Activated naive CD4-positive, alpha-beta T cell treated with anti-CD3 and anti-CD28 coated beads, Interleukin-2, amount 50 U/mL, for 72 hours (primary cell): ENCODE results near the gene B4GALT6. TPM values are rescaled to one million over a fixed set of nuclear protein-coding genes. Genes with fewer than 3 reads are reported as not detected.

Experiments used
- ATAC-seq, 2 donors: fragments of 150-1000 bp; cut with Tn5 transposase; 2 replicates each; pipeline ENCODE4 v1.10.0; 2021; ENCODE audit warnings: mild to moderate bottlenecking in 2 of 2, moderate library complexity in 2 of 2
- DNase-seq, 2 donors: peaks; one replicate each; pipeline ENCODE4 v3.0.0; 2021 to 2022; ENCODE audit warnings: low spot score in 2 of 2
- H3K27ac Mint-ChIP-seq, 2 donors: one replicate each; pipeline ENCODE4 v1.8.0; 2022; ENCODE audit warnings: mild to moderate bottlenecking in 2 of 2, mixed read lengths in 2 of 2
- H3K36me3 Mint-ChIP-seq, 2 donors: one replicate each; pipeline ENCODE4 v1.8.0; 2022; ENCODE audit warnings: mixed read lengths in 2 of 2
- H3K9me3 Mint-ChIP-seq, 2 donors: one replicate each; pipeline ENCODE4 v1.8.0; 2022; ENCODE audit warnings: mixed read lengths in 2 of 2
- total RNA-seq, 2 donors: library from RNA; stranded (reverse); gene quantifications; one replicate each; pipeline ENCODE4 v1.2.3, GENCODE V29; 2022

The B4GALT6 gene
- total RNA-seq, 2 donors from 2014 or later = 0.64 to 7.7 TPM

GRCh38 chr18:31631526-31631925 is 52.9 kb downstream of the B4GALT6 start:
- DNase-seq = no peak
- Mint-ChIP-seq H3K9me3 (no peaks in the 10 kb centered on the region), H3K36me3 (no peaks in the 10 kb centered on the region), H3K27ac (no peak overlapping the region)
- ATAC-seq = no peak

GRCh38 chr18:31630549-31630948 is 53.8 kb downstream of the B4GALT6 start:
- no peaks in the 10 kb centered on the region for H3K36me3 Mint-ChIP-seq
- DNase-seq (no peak), ATAC-seq (no peak)
- no peak overlapping the region for H3K27ac Mint-ChIP-seq
- H3K9me3 Mint-ChIP-seq = no peaks in the 10 kb centered on the region

- Mint-ChIP-seq H3K36me3 (no peaks in the 10 kb centered on the region), H3K27ac (no peak overlapping the region), H3K9me3 (no peaks in the 10 kb centered on the region)
- no peak for ATAC-seq
- no peak for DNase-seq
Observed at GRCh38 chr18:31626409-31626808, 58.0 kb downstream of the B4GALT6 start.

GRCh38 chr18:31624892-31625640 is 59.3 kb downstream of the B4GALT6 start:
- Mint-ChIP-seq H3K9me3 (no peaks in the 10 kb centered on the region), H3K27ac (no peak overlapping the region), H3K36me3 (no peaks in the 10 kb centered on the region)
- DNase-seq (no peak), ATAC-seq (no peak)

- Mint-ChIP-seq H3K36me3 (no peaks in the 10 kb centered on the region), H3K27ac (no peak overlapping the region), H3K9me3 (no peaks in the 10 kb centered on the region)
- ATAC-seq (no peak), DNase-seq (no peak)
Observed at GRCh38 chr18:31619291-31619690, 65.1 kb downstream of the B4GALT6 start.

GRCh38 chr18:31618801-31619200 is 65.6 kb downstream of the B4GALT6 start:
- Mint-ChIP-seq H3K27ac (no peak overlapping the region), H3K9me3 (no peaks in the 10 kb centered on the region), H3K36me3 (no peaks in the 10 kb centered on the region)
- ATAC-seq = no peak
- no peak for DNase-seq

GRCh38 chr18:31617031-31617717 is 67.2 kb downstream of the B4GALT6 start:
- ATAC-seq = no peak
- Mint-ChIP-seq H3K9me3 (no peaks in the 10 kb centered on the region), H3K36me3 (no peaks in the 10 kb centered on the region), H3K27ac (no peak overlapping the region)
- no peak for DNase-seq

- DNase-seq = no peak
- no peaks in the 10 kb centered on the region for H3K36me3 Mint-ChIP-seq
- H3K27ac Mint-ChIP-seq = no peak overlapping the region
- H3K9me3 Mint-ChIP-seq = no peaks in the 10 kb centered on the region
- ATAC-seq = no peak
Observed at GRCh38 chr18:31616586-31616985, 67.8 kb downstream of the B4GALT6 start.

GRCh38 chr18:31614044-31614443 is 70.3 kb downstream of the B4GALT6 start:
- H3K36me3 Mint-ChIP-seq = no peaks in the 10 kb centered on the region
- no peak for DNase-seq

GRCh38 chr18:31612124-31612523 is 72.3 kb downstream of the B4GALT6 start:
- H3K27ac Mint-ChIP-seq = no peak overlapping the region
- DNase-seq = no peak
- no peaks in the 10 kb centered on the region for H3K9me3 Mint-ChIP-seq
- no peak for ATAC-seq
- H3K36me3 Mint-ChIP-seq = no peaks in the 10 kb centered on the region

More at GRCh38 chr18:31614044-31614443, 70.3 kb downstream of the B4GALT6 start:
- H3K9me3 Mint-ChIP-seq = no peaks in the 10 kb centered on the region
- H3K27ac Mint-ChIP-seq = no peak overlapping the region
- no peak for ATAC-seq

GRCh38 chr18:31611511-31611910 is 72.9 kb downstream of the B4GALT6 start:
- no peak for ATAC-seq
- H3K9me3 Mint-ChIP-seq = no peaks in the 10 kb centered on the region
- no peak for DNase-seq
- H3K27ac Mint-ChIP-seq = no peak overlapping the region
- H3K36me3 Mint-ChIP-seq = no peaks in the 10 kb centered on the region

- Mint-ChIP-seq H3K36me3 (no peaks in the 10 kb centered on the region), H3K27ac (no peak overlapping the region), H3K9me3 (no peaks in the 10 kb centered on the region)
- ATAC-seq (no peak), DNase-seq (no peak)
Observed at GRCh38 chr18:31610286-31611205, 73.8 kb downstream of the B4GALT6 start.

GRCh38 chr18:31609886-31610285 is 74.5 kb downstream of the B4GALT6 start:
- H3K36me3 Mint-ChIP-seq = no peaks in the 10 kb centered on the region
- no peak for DNase-seq
- ATAC-seq = no peak
- no peaks in the 10 kb centered on the region for H3K9me3 Mint-ChIP-seq
- no peak overlapping the region for H3K27ac Mint-ChIP-seq

GRCh38 chr18:31607384-31607783 is 77.0 kb downstream of the B4GALT6 start:
- H3K9me3 Mint-ChIP-seq = peaks cover 3 to 5% of the 10 kb centered on the region in 2 donors
- ATAC-seq = no peak
- H3K36me3 Mint-ChIP-seq = no peaks in the 10 kb centered on the region
- H3K27ac Mint-ChIP-seq = no peak overlapping the region
- DNase-seq = no peak

- ATAC-seq (no peak), DNase-seq (no peak)
- no peaks in the 10 kb centered on the region for H3K36me3 Mint-ChIP-seq
- H3K9me3 Mint-ChIP-seq = peaks cover 3 to 5% of the 10 kb centered on the region in 2 donors
- H3K27ac Mint-ChIP-seq = no peak overlapping the region
Observed at GRCh38 chr18:31606265-31606664, 78.1 kb downstream of the B4GALT6 start.

- Mint-ChIP-seq H3K27ac (no peak overlapping the region), H3K36me3 (no peaks in the 10 kb centered on the region), H3K9me3 (peaks cover 3 to 5% of the 10 kb centered on the region in 2 donors)
- ATAC-seq (peak; percentile 81 to 95), DNase-seq (peak in 1 of 2 donors; percentile 6)
Observed at GRCh38 chr18:31603315-31603714, 81.1 kb downstream of the B4GALT6 start.
